CD4-positive, alpha-beta T cell treated with Interleukin-2 at 100 ng/mL for 4 hours (primary cell): ENCODE measurements around the gene CXorf38.
A peak's percentile ranks its signal among the peaks of the same experiment; 100 is the strongest.

Experiments used
- DNase-seq: peaks from one replicate; pipeline ENCODE4 v3.0.0-alpha.2; 2020; ENCODE audit warnings: low spot score

Gene CXorf38, protein sequence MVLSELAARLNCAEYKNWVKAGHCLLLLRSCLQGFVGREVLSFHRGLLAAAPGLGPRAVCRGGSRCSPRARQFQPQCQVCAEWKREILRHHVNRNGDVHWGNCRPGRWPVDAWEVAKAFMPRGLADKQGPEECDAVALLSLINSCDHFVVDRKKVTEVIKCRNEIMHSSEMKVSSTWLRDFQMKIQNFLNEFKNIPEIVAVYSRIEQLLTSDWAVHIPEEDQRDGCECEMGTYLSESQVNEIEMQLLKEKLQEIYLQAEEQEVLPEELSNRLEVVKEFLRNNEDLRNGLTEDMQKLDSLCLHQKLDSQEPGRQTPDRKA

DNA sequence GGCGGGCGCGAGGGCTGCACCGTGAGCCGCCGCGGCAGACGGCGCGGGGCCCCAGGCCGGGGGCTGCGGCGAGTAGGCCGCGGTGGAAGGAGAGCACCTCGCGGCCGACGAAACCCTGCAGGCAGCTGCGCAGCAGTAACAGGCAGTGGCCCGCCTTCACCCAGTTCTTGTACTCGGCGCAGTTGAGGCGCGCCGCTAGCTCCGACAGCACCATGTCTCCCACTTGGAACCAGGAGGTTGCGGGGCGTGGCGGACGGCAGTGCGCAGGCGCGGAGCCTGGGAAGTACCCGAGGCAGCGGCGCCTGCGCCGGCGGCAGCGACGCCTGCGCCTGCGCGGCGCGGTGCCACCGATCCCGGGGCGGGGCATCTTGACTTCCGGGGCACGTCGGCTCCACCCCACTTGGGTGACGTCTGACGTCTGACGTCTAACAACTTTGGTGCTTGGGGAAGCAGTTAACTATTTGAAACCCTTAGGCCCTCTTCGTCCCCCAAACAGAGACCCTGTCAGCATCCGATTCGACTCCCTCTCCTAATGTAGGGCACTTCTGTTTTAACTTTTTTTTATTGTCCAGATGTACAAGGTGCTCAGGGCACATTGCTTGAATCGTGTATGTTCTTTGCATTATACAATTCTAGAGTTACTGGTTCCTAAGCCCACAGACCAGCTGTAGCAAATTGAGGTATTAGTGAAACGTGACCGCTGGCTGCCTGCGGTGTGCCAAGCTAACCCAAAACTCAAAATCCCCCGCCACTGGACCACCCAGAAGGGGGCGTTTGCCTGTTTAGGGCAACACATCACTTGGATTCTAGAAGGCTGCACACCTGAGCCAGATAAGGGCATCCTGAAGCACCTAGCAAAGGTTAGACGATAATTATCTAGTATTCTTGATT lies at the start of gene CXorf38:
CXorf38 (minus strand) TSS at position 255 of the 891 bp plus-strand sequence; CDS start at position 214, 41 bp downstream.
- DNase-seq = peak; percentile 90

DNA sequence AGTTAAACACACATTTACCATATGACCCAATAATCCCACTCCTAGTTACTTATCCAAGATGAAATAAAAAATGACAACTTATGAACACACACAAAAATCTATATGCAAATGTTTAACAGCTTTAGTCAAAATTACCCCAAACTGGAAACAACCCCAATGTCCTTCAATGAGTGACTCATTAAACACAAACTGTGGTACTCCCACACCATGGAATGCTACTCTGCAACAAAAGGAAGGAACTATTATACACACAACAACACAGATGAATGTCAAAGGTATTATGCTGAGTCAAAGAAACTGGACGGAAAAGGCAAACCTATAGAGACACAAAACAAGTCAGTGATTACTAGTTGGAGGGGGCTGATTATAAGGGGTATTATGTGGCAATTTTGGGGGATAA lies 47.4 kb upstream of the CXorf38 start:
- DNase-seq = no peak

DNA sequence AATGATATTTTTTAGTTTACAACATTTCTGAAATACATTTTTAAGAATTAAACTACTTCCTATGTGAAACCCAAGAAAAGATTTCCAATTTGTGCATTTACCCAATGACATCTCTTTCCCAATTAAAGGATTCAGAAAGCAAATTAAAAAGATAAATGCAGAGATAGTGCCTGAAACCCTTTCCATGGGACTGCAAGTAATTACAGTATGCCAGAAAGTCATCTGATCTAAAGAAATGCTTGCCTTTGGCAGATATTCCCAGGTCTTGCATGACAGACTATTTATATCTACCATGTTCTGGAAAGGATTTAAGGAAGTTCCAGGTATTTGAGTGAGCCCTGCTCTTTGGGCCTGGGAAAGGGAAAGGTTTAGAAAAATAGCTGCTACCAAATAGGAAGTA lies 41.6 kb upstream of the CXorf38 start:
- DNase-seq = no peak

DNA sequence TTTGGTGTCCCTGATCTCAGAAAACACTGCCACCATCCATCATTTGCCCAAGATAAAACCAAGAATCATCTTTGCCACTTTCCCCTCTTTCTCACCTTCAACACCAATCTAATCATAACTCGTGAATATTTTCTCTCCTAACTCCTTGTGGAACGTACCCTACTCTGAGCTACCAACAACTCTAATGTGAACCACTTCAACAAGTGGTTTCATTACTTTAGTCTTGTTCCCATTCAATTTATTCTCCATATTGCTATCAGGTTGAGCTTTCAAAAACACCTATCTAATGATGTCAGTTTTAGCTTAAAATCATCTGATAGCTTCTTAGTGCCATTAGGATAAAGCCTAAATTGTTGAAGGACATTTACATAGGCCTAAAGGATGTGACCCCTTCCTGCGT lies 39.8 kb upstream of the CXorf38 start:
- no peak for DNase-seq

DNA sequence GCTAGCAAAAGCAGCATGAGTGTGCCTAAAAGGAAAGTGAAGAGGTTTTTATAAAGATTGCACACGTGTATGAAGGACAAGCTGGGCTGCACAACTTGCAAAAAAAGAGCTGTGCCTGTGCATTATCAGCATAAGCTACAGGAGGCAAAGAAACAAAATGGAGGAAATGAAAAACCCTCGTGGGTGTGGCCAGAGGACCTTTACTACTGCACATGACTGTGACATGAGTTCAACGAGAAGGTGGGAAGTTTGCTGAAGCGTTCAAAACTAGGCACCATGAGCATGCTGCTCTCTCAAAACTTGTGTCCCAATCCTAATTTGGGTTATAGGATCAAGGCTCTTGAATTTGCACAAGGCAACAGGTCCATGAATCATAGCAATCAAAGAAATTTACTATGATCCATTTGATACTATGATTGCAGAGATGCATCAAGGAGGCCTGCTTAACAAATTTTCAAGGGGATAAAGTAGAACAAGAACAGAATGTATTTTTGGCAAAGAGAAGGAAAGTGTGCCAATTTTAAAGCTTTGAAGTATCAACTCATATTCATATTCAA lies 38.1 kb upstream of the CXorf38 start:
- no peak for DNase-seq

DNA sequence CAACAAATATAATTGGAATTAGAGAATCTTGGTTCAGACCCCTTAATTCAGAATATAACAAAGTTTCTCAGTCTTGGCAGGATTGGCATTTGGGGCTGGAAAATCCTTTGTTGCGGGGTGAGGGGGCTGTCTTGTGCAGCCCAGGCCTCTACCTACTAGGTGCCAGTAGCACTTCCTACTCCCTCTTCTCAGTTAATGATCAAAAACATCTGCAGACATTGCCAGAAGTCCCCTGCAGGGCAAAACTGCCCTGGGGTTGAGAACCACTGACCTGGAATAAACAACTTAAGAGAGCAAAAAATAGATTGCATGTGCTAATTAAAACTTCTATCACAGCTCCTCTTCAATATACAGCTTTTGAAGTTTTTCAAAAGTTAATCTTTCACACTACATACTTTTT lies 36.7 kb upstream of the CXorf38 start:
- DNase-seq = no peak

DNA sequence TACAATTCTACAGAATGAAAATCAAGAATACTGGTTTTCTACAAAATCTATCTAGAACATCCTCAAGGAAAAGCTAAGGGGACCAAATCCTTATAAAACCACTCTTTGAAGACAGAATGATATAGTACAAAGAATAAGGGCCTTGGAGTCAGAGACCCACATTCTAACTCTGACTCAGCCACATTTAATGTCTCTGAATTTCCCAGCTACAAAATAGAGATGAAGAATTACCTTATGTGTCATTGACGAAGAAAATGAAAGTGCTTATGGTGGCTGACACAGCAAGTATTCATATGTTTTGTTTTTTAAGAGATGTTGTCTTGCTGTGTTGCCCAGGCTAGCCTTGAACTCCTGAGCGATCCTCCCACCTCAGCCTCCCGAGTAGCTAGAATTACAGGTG lies 35.9 kb upstream of the CXorf38 start:
- DNase-seq = no peak

DNA sequence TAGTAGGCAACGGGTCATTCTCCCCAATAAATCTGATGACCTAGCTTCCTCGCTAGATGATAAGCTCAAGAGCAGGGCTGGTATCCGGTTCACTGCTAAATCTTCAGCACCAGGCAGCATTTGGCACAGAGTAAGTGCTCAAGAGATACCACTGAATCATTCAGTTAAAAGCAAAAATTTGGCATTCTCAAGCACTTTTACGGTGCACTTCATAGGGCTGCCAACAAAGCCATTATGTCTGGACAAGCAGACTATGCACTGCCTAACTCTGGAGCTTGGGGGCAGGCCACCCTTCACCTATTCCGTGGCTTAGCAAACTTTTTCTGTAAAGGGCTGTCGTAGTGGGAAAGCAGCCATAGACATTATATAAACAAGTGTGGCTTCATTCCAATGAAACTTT lies 23.8 kb upstream of the CXorf38 start:
- no peak for DNase-seq

DNA sequence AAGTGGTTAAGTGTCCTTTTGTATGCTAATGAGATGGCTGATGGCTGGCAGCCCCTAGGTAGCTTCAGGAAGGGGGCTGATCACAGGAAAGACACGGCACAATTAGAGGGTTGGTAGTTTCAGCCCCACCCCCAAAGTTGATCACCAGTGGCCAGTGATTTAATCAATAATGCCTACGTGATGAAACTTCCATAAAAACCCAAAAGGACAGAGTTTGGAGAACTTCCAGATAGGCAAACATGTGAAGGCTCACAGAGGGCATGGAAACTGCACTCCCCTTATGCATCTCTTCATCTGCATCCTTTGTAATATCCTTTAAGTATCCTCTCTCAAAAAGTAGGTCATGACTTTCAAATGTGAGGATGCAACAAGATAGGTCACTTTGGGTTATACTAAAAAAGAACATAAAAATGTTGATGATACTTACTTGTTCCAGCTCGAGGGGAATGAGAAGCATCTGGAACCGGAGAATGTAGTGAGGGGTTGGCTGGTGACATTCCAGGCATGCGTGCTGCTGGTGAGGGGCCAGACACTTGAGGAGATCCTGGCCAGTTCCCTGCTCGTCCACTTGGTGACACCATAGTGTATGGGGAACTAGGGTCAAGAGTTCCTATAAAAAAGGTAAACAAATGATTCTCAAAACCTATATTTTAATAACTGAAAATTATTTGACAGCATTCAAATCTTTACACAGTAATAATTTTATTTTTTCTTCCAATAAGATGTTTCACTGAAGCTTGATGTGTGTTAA lies 16.7 kb upstream of the CXorf38 start:
- no peak for DNase-seq

DNA sequence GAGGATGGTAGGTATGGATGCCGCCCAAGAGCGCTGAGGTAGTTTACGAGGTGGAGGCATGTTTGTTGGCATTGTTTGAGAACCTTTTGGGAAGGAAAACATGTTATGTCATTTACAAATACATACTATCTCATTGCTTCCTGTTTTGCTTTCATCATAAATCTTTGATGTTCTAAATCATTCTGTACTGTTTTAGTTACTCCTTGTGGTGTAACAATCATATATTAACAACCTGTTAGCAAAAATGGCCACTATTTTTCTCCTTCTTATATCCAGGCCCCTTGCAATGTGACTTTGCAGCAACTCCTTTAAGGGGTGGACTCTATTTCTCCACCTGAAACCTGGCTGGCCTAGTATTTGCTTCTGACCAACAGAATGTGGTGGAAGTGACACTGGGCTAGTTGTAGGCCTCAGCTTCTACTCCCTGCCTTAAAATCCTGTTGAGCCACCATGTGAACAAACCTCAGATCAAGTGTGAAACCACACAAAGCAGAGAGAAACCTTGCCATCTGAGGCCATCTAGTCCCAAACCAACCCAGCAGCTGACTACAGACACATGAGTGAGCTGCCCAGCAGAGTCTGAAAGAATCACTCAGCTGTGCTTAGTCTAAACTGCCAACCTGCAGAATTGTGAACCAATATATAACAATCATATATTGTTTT lies 15.8 kb upstream of the CXorf38 start:
- DNase-seq = peak; percentile 7

DNA sequence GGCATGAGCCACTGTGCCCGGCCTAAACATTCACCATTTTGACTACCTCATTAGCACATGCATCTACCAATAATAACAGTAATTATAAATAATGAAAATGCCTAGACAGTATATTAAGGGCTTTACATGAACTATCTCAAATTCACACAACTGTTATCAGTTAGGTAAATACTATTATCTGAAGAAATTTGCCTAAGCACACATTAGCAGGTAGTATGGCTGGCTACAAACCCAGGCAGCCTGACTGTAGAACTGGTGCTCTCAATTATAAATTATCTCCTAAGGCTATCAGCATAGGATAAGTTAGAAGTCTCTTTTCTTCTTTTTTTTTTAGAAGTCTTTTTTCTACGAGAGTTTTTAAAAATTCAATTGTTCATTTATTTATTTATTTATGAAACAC lies 14.1 kb upstream of the CXorf38 start:
- no peak for DNase-seq

DNA sequence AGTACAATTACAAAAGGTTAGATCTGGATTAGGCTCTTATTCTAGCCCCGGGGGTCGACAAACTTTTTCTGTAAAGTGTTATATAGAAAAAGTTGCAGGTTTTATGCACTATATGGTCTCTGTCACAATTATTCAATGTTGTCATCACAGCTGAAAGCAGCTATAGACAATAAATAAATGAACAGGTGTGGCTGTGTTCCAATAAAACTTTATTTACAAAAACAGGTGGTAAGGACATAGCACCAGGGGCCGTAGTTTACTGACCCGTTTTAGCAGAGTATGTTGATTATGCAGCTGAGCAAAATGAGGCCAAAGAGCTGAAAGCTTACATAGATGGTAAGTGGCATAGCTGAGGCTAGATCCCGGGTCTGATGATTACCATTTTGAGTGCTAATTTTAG lies 13.0 kb upstream of the CXorf38 start:
- DNase-seq = no peak

DNA sequence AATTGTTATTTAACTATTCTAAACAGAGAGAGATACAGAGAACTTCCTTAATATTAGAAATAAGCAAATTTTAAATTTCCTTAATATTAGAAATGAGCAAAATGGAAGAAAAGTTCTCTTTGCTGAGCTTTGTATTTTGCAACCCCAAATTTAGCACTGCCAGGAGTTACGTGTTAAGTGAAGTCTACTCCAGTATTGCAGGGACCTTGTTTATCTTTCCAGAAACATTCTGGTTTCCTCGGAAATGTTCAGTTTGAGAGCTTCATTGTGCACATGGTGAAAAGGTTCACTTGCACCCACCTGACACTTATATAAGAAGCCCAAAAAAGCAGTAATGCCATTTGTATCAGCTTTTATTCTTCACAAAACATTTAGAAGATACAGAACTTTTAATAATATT lies 6.2 kb upstream of the CXorf38 start:
- DNase-seq = no peak

DNA sequence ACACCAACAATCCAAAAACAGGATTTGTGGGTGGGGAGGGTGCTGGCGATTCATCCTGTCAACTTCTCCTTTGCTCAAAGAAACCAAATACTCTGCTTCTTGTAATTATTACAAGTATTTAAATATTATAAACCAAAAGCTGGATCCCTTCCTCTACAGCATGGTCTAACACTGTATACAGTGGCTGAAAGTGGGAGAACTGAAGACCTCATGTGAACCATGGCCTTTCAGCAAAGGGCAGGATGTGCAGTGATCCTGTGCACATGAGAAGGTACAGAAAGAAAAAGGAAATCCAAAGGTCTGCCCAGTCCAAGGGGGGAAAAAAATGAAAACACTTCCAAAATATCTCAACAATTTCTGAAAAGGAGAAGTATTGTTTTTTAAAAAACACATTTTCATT lies 5.3 kb upstream of the CXorf38 start:
- no peak for DNase-seq

DNA sequence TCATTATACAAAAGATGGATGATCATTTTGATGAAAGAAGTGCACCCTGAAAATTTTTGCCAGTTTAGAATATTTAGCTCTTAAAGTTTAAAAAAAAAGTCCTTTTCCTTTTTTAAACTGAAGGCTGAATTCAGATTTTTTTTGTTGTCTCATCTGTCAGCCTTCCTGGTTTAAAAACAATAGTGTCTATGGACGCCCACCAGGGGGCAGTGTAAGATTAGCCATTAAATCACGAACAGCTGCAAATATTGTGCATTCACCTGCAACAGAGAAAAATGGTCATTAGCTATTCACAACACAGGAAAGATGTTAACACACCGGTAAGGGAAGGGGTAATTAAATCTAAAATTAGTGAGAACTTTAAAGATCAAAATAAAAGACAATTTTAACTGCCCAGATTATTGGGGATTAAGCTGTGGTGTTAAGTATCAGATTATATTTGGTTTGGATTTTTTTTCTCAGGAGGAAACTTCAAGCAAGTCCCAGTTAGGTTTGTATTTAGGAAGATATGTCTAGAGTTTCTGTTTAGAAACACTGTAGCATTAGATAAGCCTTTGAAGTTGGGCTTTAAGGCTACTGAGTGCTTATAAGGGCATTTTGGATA lies 4.4 kb upstream of the CXorf38 start:
- peak; percentile 74 for DNase-seq

DNA sequence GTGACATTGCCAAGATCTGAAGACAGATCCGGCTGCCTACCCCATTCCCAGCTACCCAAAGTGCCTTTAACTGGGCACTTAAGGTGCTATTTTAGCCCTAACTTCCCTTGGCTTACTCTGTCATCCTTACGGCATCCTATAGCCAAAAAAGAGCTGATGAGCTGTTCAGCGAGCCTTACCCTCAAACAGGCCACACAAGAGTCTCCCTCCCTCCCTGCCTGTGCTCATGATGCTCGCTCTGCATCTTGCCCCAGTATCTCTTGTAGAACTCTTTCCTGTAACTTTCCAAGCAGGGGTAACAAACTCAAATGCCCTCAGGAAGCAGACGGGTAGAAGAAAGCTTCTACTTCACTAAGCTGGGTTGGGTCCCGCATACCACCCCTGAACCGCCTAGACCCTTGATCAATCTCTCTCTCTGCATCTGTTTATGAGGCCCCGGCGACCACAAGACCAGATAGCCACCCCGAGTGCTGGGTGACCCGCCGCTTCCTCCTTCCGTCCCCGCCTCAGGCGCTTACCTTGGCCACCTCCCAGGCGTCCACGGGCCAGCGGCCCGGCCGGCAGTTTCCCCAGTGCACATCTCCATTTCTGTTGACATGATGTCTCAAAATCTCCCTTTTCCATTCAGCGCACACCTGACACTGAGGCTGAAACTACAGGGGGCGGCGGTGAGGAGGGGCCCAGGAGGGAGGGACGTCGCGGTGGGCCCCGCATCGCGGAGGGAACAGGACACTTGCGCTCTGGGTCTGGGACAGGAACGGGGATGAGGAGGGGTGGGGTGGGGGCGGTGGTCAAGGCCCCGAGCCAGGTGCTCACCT lies 663 bp downstream of the CXorf38 start:
- peak; percentile 8 for DNase-seq

DNA sequence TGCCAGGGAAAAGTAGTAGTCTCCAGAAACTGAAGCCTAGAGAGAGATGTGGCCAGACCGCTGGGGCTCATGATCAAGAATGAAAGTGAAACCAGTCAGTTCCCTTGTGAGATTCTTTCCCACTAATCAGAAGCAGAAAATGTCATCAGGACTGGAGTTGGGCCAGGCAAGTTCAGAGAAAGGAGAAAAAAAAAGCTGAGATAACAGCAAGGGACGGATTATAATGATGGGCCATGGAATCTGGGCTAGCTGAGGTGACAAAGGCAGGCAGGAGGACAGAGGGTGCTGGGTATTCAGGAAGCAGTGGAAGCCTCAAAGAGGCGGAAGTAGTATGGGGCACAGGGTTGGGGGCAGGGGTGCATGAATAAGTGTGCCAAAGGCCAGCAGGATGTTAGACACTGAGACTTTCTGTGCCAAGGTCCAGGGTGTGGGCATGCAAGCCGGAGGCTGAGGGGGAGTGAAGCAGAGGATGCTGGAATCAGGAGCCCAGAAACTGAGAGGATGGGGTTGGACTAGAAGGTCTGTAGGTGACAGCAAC lies 2.5 kb downstream of the CXorf38 start:
- peak; percentile 44 for DNase-seq

DNA sequence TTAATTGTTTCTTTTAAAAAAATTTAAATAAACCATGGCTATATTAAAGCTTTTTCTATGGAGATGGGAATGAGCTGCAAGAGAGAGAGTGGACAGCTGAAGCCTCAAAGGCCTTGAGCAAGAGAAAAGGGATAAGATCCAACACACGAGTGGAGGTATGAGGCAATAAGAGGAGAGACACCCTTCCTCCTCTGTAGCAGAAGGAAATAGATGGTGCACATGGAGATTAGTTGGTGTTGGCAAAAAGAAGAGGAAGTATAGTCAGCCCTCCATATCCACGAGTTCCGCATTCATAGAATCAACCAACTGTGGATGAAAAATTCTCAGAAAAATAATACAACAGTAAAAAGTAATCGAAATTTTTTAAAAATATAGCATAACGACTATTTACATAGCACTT lies 3.2 kb downstream of the CXorf38 start:
- no peak for DNase-seq

DNA sequence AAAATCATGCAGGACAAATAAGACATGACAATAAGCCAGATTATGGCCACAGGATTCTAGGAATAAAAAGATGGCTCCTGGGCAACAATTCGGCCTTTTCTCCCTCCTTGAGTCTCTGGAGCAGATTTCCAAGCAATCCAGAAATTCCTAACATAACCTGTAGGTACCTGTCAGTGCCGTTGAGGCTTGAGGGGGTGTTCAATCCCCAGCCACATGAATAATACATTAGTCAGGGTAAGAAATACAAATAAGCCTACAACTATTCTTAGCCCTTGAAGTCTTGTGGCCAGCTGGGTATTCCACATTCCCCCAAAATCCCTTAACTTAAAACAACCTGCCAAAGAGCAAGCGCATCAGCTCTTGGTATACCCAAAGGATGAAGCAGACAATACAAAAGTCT lies 9.7 kb downstream of the CXorf38 start:
- no peak for DNase-seq

DNA sequence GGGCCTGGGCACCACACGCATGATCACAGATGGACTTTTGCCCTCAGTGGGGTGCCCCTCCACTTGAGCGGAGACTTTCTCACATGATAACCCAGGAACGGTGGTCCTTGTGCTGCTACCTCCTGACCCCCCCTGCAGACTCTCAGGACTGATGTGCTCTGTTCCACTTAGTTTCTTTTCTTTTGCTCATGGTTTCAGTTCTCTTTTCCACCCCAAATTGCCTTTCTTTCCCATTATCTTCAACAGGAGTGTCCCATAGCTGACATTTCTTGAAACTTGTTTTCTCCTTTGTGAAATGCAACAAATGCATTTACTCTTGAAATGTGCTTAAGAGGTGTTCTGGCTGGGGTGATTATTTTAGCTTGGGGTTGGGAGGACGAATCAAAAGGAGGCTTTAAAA lies 15.2 kb downstream of the CXorf38 start:
- DNase-seq = no peak
